H1 (cell line): ENCODE data around the gene SRP9. TPM values are rescaled to one million over a fixed set of nuclear protein-coding genes. Genes with fewer than 3 reads are reported as not detected.
A peak's percentile ranks its signal among the peaks of the same experiment; 100 is the strongest.

ENCODE experiments used
- ATF3 ChIP-seq: IDR thresholded peaks from 2 replicates; pipeline ENCODE4 v1.6.1; 2011; ENCODE audit warnings: low read depth, mild to moderate bottlenecking, low read length; ENCODE audit not compliant: insufficient read depth
- CREB1 ChIP-seq: IDR thresholded peaks from 2 replicates; pipeline ENCODE4 v1.6.1; 2012; ENCODE audit warnings: inconsistent platforms
- KDM4A ChIP-seq: IDR thresholded peaks from one replicate; pipeline ENCODE4 v1.7.1; 2012; ENCODE audit warnings: low read depth, mild to moderate bottlenecking, moderate library complexity, low read length, inconsistent platforms; ENCODE audit not compliant: severe bottlenecking
- RBBP5 ChIP-seq: IDR thresholded peaks from 2 replicates; pipeline ENCODE4 v1.7.1; 2012; ENCODE audit warnings: low read depth, mild to moderate bottlenecking, inconsistent platforms, low read length, moderate library complexity, borderline replicate concordance
- SIRT6 ChIP-seq: IDR thresholded peaks from one replicate; pipeline ENCODE4 v1.7.1; 2012; ENCODE audit warnings: low read length, inconsistent platforms
- TEAD4 ChIP-seq: IDR thresholded peaks from 2 replicates; pipeline ENCODE4 v1.6.1; 2012; ENCODE audit warnings: low read depth, low read length, inconsistent platforms, mixed read lengths
- polyA plus RNA-seq, 7 experiments: library from polyadenylated mRNA; depleted of rRNA in 3 of 7; stranded (reverse) in 5 of 7; unstranded in 2 of 7; fragments of >200 nt in 5 of 7; fragments of 200-250 nt in 2 of 7; gene quantifications; 1 replicate in 5 of 7; 2 replicates in 1 of 7; 4 replicates in 1 of 7; pipeline versions ENCODE4 v1.2.1 to v1.2.3, GENCODE V29; 2011 to 2013; ENCODE audit warnings: missing spikeins in 2 of 7, mixed read lengths in 2 of 7
- total RNA-seq: library from RNA; stranded (reverse); fragmentation: NEBNext Ultra II Directional; extraction: Animal tissue kit (Norgen Biotek cat#: 25700); gene quantifications from 2 replicates; pipeline ENCODE4 v1.2.1, GENCODE V29; 2021

Gene SRP9
- total and polyA plus RNA-seq, 2 of the 8 experiments (the other 6 are each of a cell fraction or from before 2014, with no cell fraction given): 446 to 572 TPM

- no peak for TF ChIP-seq KDM4A
- TF ChIP-seq TEAD4: peak; percentile 89
- no peak for TF ChIP-seq RBBP5
- no peak for TF ChIP-seq SIRT6
- TF ChIP-seq CREB1: no peak
- no peak for TF ChIP-seq ATF3
- TF ChIP-seq, all 59 proteins: peak for 2
These were observed 9.7 kb upstream of the SRP9 start (continued) for GRCh38 chr1:225767634-225768540.
